NK-92 (cell line): Measurements from ENCODE around the gene APOF.
"Not testable (repeated sequence)": the region's sequence is repeated elsewhere in the genome, so short reads cannot be mapped to it uniquely, and the experiment has no call there.

Experiments used
- DNase-seq: peaks from one replicate; lab custom pipeline; 2025; ENCODE audit not compliant: unreplicated experiment; lab: John Stamatoyannopoulos, UW

APOF gene

DNA sequence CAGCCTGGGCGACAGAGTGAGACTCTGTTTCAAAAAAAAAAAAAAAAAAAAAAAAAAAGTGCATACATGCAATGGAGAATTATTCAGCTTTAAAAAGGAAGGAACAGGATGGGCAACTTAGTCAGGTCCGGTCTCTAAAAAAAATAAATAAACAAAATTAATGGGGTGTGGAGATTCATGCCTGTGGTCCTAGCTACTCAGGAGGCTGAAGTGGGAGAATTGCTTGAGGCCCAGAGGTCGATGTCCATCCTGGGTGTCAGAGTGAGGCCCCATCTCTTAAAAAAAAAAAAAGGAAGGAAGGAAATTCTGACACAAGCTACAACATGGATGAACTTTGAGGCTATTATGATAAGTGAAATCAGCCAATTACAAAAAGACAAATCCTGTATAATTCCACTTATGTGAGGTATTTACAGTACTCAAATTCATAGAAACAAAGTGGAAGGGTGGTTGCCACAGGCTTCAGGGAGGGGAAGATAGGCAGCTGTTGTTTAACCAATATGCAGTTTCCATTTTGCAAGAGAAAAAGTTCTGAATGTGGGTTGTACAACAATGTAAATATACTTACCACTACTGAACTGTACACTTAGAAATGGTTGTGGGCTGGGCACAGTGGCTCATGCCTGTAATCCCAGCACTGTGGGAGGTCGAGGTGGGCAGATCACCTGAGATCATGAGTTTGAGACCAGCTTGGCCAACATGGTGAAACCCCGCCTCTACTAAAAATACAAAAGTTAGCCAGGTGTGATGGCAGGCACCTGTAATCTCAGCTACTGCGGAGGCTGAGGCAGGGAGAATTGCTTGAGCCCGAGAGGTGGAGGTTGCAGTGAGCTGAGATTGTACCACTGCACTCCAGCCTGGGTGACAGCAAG is 12.3 kb upstream of the APOF start:
- no peak for DNase-seq

DNA sequence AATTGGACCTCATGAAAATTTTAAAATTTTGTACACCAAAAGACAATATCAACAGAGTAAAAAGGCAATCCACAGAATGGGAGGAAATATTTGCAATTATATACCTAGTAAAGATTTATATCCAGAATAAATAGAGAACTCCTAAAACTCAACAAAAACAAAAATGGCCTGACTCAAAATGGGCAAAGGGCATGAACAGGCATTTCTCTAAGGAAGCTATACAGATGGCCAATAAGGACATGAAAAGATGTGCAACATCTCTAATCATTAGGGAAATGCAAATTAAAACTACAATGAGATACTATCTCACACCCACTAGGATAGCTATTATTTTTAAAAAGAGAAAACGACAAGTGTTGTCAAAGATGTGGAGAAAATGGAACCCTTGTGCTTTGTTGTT is 10.9 kb upstream of the APOF start:
- DNase-seq: no peak

DNA sequence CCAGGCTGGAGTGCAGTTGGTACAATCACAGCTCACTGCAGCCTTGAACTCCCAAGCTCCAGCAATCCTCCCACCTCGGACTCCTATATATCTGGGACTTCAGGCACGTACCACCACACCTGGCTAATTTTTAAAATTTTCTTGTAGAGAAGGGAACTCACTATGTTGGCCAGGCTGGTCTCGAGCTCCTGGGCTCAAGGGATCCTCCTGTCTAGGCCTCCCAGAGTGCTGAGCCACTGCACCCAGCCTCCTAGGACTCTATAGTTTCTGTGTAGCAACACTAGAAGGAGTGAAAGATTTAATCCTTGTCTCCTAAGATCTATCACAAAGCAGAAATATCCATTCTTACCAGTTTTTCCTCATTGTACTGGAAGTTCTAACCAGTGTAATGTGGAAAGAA is 4.3 kb upstream of the APOF start:
- DNase-seq: no peak

DNA sequence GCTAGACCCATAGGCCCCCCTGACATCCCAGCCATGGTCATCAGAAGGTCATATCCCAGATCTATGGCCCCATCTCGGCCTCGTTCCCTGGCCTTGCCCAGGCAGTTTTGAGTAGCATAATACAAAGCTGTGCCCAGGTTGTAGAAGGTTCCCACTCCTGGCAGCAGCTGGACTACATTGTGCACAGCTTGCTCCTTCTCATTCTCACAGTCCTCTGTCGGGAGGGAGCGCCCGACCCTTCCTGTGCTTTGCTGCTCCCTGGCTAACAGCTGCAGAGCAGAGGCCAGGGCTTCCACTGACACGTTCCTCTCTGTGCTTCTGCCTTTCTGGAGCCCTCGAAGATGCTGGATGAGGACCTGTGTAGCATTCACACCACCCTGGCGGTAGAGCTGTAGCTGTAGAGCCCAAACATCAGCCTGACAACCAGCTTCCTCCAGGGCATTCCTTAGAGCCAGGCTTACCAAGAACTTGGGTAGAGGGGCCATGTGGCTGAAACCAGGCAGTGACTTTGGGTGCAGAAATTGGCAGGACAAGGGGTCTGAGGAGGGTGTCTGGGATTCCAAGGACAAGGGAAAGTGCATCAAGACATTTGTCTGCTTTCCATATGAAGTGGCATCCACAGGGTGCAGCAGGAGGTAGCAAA is 1.0 kb downstream of the APOF start:
- DNase-seq: no peak

DNA sequence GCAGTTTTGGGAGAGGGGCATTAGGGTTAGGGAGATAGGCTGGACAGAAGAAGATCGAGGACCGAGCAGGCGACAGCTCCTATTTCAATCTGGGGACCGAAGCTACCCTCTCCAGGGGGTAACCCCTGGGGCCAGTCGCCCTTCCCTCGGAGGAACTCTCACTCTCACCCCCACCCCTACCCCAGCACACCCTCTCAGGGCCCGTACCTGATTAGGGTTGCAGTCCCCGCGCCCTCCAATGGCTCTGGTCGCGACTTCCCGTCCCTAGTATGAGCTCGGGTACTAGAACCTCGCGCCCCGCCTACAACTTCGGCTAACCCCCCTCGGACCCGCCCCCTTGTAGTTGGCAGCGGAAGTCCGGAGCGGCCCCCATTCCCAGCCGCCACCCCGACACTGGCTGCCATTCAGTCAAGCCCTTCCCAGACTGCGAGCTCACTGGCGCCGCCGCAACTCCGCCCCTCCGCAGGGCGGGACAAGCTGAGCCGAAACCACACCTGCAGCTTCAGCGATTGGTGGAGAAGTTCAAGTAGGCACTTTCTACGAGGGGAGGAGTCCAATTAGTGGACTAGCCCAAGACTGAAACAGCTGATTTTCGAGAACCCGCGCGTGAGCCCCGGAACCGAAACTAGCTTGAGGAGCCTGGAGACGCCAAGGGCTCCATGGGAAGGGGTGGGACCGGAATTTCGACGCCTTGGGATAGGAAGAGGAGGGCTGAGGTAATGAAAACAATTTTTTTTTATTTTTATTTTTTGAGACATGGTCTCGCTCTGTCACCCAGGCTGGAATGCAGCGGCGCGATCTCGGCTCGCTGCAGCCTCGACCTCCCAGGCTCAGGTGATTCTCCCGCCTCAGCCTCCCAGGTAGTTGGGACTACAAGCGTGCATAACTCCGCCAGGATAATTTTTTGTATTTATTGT is 2.5 kb downstream of the APOF start, which contains the start of gene STAT2:
Gene STAT2 (minus strand): TSS at position 257 of the 917 bp plus-strand sequence. CDS start 3,536 bp downstream, outside the sequence.
- peak; percentile 93 for DNase-seq

DNA sequence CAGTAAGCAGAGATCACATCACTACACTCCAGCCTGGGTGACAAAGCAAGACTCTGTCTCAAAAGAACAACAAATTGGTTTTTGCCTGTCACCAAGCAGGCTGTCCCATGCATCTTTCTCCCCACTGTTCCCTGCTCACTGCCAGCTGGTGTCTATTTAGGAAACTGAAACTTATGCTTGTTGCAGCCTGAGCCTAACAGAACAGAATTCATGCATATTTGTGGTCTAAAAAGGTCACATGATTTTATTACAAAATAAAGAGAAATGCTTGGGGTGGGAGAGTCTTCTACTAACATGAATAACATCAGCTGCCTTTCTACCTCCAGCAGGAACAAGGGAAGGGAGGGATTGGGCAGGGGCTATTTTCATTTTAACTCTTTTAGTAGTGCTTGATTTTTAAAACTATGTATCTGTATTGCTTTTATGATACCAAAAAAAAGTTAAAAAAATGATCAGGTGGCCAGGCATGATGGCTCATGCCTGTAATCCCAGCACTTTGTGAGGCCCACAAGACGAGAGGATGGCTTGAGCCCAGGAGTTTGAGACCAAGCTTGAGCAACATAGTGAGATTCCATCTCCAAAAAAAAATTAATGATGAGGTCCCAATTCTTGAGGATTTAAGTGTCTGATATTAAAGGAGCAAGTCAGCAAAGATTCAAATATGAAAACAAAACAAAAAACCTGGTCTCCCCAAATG is 3.7 kb downstream of the APOF start:
- DNase-seq: no peak

DNA sequence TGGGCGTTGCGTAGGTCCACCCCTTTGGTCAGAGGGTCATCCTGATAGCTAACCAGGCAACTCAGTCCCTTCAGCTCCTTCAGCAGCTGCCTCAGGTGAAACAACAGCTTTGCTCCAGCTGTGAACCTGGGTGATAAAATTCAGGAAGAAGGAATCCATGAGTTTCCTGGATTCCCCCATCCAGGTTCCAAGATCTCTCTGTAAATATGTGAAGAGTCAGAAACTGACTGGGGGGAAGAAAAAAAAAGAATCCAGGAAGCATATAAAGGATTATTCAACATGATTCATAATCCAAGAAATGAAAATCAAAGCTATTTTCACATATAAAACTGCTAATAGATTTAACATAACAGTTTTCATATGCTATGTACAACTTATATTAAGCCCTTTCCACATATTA is 11.3 kb downstream of the APOF start:
- DNase-seq: no peak

DNA sequence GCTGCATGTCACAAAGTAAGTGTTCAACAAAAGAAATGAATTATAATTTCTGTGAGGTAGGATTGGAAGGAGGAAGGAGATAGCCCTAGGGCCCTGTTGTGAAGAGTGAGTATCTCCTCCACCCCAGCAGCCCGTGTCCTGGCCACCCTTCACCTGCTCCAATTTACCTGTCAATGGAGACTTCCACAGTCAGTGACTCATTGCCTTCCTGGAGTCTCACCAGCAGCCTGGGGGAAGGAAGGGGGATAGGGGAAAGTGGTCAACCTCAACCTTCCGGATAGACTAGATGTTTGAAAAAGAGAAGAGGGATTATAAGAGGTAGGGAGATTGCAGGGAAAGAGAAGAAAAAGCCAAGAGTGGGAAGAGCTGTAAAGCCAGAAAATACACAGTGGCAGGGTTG is 12.0 kb downstream of the APOF start:
- no peak for DNase-seq

DNA sequence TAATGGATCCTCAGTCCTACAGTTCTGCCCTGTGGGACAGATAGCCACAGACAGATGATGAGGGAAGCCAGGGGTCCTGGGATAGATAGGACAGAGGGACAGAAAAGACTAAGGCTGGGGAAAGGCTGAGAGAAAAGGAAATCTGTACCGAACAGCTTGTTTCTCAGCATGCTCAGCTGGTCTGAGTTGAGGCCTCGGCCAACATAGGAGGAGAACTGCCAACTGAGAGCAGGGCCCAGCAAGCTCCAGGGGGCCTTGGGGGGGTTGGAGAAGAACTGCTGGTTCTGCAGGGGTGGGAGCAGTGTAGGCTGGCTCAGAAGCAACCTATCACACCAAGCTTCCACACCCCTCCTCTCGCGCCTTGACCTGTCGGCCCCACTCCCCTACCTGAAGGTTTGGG is 13.9 kb downstream of the APOF start:
- no peak for DNase-seq

DNA sequence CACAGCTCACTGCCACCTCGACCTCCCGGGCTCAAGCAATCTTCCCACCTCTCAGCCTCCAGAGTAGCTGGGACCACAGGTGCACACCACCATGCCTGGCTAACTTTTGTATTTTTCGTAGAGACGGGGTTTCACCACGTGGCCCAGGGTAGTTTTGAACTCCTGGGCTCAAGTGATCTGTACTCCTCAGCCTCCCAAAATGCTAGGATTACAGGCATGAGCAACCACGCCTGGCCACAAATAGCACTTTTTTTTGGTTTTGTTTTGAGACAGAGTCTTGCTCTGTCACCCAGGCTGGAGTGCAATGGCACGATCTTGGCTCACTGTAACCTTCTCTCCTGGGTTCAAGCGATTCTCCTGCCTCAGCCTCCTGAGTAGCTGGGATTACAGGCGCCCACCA is 15.4 kb downstream of the APOF start:
- not testable (repeated sequence) for DNase-seq

DNA sequence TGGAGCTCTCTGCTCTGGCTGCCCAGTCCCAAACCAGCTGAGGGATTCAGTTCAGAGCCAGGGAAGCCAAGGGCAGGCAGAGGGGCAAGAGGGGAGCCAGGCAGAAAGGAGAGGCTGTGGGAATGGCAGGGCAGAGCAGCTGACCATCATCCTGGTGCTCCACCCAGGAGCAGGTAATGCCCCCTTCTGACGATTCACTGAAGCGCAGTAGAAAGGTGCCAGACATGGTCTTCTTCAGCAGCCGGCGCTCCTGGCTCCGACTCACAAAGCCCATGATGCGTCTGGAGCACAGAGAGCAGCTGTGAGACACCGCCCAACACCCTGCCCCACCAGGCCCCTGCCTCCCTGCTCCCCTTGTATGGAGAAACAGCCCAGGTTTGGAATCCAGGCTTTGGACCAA is 16.0 kb downstream of the APOF start:
- no peak for DNase-seq

DNA sequence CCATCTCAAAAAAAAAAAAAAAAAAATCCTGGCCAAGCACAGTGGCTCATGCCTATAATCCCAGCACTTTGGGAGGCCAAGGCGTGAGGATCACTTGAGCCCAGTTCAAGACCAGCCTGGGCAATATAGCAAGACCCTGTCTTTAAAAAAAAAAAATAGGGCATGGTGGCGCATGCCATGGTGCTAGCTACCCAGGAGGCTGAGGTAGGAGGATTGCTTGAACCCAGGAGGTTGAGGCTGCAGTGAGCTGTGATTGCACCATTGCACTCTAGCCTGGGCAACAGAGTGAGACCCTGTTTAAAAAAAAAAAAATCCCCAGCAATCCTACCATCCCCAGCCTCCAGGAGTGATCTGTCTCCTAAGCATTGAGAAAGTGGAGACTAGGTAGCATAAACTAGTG is 20.4 kb downstream of the APOF start:
- not testable (repeated sequence) for DNase-seq

DNA sequence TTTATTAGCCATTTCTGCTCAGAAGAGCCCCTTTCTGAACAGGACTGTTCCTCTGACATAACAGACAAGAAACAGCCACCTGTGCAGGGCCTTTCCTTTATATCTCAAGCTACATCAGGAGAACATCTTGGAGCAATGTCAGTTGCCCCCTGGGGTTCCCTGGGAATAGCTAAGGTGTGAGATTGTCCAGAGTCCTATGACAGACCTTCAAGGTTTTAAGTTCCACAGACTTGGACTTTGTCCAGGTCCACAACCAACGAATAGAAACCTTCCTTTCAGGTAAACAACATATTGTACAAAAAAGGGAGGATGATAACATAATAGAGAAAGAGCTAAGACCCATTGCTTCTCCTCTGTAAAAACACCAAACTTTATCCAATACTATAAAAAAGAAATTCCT is 21.0 kb downstream of the APOF start:
- DNase-seq: no peak

DNA sequence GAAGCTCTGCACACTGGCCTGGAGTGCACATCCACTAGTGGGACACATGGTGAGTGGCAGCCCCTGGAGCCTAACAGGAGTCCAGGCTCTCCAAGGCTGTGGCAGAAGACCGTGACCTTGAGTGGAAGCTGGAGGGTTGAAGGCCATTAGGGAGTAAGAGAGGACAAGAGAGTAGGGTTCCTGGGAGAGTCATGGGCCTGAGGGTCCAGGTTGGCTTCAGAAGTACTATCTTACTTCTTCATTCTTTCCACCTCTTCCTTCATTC is 23.6 kb downstream of the APOF start:
- no peak for DNase-seq

DNA sequence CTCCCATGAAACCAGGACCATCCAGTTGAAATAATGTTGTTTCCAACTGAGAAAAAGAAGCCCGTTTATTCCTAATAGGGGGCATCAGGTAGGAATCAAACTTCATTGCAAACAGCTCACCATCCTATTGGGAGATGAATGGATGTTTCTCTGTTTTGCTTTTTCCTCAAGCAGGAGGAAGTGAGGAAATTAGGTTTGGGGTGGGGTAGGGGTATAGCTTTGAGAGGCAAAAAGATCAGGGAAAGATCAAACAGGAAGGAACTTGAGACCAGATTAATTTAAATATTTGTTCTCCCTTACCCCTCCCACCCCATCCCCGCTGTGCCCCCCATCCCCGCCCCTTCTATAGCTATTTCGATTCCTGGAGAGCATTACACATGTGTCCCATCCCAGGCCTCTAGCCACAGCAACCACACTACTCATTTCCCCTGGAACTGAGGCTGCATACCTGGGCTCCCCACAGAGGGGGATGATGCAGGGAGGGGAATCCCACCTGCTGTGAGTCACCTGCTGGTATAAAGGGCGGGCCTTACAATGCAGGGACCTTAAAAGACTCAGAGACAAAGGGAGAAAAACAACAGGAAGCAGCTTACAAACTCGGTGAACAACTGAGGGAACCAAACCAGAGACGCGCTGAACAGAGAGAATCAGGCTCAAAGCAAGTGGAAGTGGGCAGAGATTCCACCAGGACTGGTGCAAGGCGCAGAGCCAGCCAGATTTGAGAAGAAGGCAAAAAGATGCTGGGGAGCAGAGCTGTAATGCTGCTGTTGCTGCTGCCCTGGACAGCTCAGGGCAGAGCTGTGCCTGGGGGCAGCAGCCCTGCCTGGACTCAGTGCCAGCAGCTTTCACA is 24.1 kb downstream of the APOF start, which contains the start of gene IL23A:
Gene IL23A (plus strand): TSS at position 577 of the 850 bp plus-strand sequence. CDS start 161 bp downstream, at position 738.
- no peak for DNase-seq

DNA sequence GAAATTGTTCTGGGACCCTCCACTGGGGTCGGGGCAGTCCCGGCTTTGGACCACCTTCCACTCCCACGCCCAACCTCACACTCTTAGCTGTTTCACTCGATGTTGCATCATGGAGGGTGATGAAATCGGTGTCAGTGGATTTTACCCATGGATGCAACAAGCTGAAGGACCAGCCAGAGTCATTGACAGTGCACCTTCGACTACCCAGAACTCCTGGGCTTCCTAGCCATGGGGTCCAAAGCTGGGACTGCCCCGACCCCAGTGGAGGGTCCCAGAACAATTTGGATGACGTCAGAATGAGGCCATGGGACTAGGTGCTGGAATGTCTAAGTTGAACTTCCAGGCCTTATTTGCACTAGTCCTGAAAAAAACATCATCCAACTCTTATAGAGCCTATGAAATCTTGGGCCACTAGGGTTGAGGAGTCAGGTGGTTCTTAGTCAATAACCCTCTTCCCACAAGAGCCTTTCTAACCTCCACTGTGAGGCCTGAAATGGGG is 24.9 kb downstream of the APOF start:
- DNase-seq: no peak

DNA sequence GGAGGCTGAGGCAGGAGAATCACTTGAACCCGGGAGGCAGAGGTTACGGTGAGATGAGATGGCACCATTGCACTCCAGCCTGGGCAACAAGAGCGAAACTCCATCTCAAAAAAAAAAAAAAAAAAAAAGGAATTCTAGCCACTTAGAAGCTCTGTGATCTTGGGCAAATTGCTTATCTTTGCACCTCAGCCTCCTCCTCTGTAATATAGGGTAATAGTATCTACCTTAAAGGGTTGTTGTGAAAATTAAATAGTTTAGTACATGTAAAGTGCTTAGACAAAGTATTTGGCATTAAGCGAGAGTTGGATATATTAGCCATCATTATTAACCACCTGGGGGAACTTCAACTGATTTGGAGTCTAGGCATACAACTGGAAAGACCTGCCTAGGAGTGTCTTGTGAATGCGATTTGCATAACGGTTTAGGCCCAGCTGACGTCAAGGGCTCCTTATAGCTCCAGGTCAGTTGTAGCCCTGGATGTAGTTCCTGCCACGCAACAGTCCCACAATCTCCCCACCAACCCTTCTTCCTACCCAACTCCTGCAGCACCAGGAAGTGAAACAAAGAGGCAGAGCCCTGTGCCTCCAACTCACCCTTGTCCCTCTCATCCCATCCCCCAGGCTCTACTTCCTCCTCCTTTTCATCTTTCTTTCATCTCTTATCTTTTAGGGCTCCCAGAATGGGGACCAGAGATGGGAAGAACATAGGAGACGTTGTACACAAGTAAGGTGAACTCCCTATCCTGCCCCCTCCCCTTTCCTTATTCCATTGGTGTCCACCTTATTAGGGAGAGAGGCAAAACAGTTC is 26.1 kb downstream of the APOF start:
- DNase-seq: no peak

DNA sequence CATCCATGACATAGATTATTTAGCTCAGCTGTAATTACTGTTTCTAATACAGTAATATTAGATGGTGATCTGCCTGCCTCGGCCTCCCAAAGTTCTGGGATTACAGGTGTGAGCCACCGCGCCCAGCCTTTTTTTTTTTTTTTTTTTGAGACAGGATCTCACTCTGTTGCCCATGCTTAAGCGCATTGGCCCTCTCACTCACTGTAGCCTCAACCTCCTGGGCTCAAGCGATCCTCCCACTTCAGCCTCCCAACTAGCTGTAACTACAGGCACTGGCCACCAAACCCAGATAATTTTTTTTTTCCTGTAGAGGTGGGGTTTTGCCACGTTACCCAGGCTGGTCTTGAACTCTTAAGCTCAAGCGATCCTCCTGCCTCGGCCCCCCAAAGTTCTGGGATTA is 27.1 kb downstream of the APOF start:
- not testable (repeated sequence) for DNase-seq

DNA sequence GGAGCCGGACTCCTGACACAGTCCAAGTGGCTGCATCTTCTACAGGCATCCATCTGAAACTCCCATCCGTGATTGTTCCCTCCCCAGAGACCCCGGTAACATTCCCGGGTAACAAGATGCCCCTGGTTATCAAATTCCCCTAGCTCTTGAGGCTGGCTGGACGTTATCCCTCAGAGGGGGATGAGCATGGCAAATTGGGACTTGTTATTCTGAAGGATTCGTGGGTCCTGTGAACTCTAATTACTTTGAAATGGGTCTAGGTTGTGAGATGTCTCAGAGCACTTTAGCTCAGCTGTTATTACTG is 28.2 kb downstream of the APOF start:
- no peak for DNase-seq
